ENCODE data around the gene RAB7A.

- TF ChIP-seq KDM1A (IDR thresholded peaks at IDR 0.05; ENCODE audit: low read depth) (0 out of 2 replicates have a peak, but pooled peaks have one; percentile 28), CTCF (IDR thresholded peaks at IDR 0.05) (no peak), BHLHE40 (IDR thresholded peaks at IDR 0.05; ENCODE audit: low read depth, low read length) (no peak), MAX (IDR thresholded peaks at IDR 0.05) (no peak), RAD21 (conservative IDR thresholded peaks at IDR 0.05 in 1 of 2, IDR thresholded peaks at IDR 0.05 in 1 of 2) (no peak), REST (IDR thresholded peaks at IDR 0.05) (no peak), HOXB5 (CRISPR knock-in tag; IDR thresholded peaks at IDR 0.05) (no peak), PHF8 (IDR thresholded peaks at IDR 0.05; ENCODE audit: borderline replicate concordance, low read depth) (no peak), EP300 (IDR thresholded peaks at IDR 0.05) (no peak), JUN (IDR thresholded peaks at IDR 0.05) (no peak), CBX2 (IDR thresholded peaks at IDR 0.05; ENCODE audit: borderline replicate concordance, low read depth) (no peak), BCL3 (IDR thresholded peaks at IDR 0.05) (no peak), EHMT2 (IDR thresholded peaks at IDR 0.05; ENCODE audit: low read depth) (no peak), NR3C1 (IDR thresholded peaks at IDR 0.05) (no peak)
These were observed 1.1 kb downstream of the RAB7A start for GRCh38 chr3:128727059-128727458.
